Thoracic aorta (tissue), 2 donors: Measurements from ENCODE around the gene MED20. TPM values are rescaled to one million over a fixed set of nuclear protein-coding genes. Genes with fewer than 3 reads are reported as not detected.
A peak's percentile ranks its signal among the peaks of the same experiment; 100 is the strongest.

Source experiments
- ATAC-seq: fragments of 150-250 bp; one replicate; pipeline ENCODE4 v1.8.0; 2017; ENCODE audit warnings: low read depth; ENCODE audit not compliant: insufficient number of reproducible peaks, low FRiP score
- DNase-seq: peaks from one replicate; pipeline ENCODE4 v3.0.0-alpha.2; 2020; ENCODE audit warnings: low spot score
- H3K27ac ChIP-seq, 2 donors: fragments of 200-600 bp; sonication (generic); 1 replicate in 1 of 2; 2 replicates in 1 of 2; pipeline ENCODE4 v1.5.1; 2016; ENCODE audit warnings: mild to moderate bottlenecking in 2 of 2, moderate library complexity in 2 of 2
- H3K27me3 ChIP-seq: fragments of 200-600 bp; sonication (generic); replicated peaks from 2 replicates; pipeline ENCODE4 v1.6.0; 2016; ENCODE audit warnings: mild to moderate bottlenecking; ENCODE audit not compliant: insufficient read depth
- H3K36me3 ChIP-seq: fragments of 200-600 bp; sonication (generic); one replicate; pipeline ENCODE4 v1.5.1; 2016
- H3K4me1 ChIP-seq, 2 donors: fragments of 200-600 bp; sonication (generic); 1 replicate in 1 of 2; 2 replicates in 1 of 2; pipeline versions ENCODE4 v1.5.1 to v1.6.0; 2016; ENCODE audit warnings: low read depth in 2 of 2, mild to moderate bottlenecking in 1 of 2; ENCODE audit not compliant: control insufficient read depth in 1 of 2
- H3K4me3 ChIP-seq: fragments of 200-600 bp; sonication (generic); 2 replicates; pipeline ENCODE4 v1.5.1; 2016; ENCODE audit warnings: mild to moderate bottlenecking
- H3K9me3 ChIP-seq: fragments of 200-600 bp; sonication (generic); 2 replicates; pipeline ENCODE4 v1.5.1; 2016
- total RNA-seq, 2 donors: library from RNA; depleted of rRNA; stranded (reverse); fragments of >200 nt; gene quantifications; one replicate each; pipeline versions ENCODE4 v1.1.0 to v1.2.3, GENCODE V29; 2016
- TF ChIP-seq, protein P1 (sequence below): fragments of 200-600 bp; sonication (generic); IDR thresholded peaks from one replicate; pipeline ENCODE4 v1.5.1; 2019; ENCODE audit warnings: antibody characterized with exemption

Gene MED20
- total RNA-seq, 2 donors from 2014 or later, result 5.6 to 11.6 TPM

DNA sequence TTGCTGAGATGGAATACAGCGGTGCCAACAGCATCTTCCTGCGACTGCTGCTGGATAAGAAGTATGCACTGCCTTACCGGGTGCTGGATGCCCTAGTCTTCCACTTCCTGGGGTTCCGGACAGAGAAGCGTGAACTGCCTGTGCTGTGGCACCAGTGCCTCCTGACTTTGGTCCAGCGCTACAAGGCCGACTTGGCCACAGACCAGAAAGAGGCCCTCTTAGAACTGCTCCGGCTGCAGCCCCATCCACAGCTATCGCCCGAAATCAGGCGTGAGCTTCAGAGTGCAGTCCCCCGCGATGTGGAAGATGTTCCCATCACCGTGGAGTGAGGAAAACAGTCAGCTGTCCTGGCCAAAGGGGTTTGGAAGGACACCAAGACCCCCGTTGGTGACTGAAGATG, 11.4 kb upstream of the MED20 start:
- TF ChIP-seq, protein P1, sequence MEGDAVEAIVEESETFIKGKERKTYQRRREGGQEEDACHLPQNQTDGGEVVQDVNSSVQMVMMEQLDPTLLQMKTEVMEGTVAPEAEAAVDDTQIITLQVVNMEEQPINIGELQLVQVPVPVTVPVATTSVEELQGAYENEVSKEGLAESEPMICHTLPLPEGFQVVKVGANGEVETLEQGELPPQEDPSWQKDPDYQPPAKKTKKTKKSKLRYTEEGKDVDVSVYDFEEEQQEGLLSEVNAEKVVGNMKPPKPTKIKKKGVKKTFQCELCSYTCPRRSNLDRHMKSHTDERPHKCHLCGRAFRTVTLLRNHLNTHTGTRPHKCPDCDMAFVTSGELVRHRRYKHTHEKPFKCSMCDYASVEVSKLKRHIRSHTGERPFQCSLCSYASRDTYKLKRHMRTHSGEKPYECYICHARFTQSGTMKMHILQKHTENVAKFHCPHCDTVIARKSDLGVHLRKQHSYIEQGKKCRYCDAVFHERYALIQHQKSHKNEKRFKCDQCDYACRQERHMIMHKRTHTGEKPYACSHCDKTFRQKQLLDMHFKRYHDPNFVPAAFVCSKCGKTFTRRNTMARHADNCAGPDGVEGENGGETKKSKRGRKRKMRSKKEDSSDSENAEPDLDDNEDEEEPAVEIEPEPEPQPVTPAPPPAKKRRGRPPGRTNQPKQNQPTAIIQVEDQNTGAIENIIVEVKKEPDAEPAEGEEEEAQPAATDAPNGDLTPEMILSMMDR, result no peak
- Histone ChIP-seq H3K27me3 (no peaks in the 10 kb centered on the region), H3K9me3 (no peaks in the 10 kb centered on the region), H3K36me3 (peaks cover 69% of the 10 kb centered on the region), H3K27ac (no peak overlapping the region), H3K4me1 (peaks cover 6 to 12% of the 10 kb centered on the region in 2 donors), H3K4me3 (no peak overlapping the region)
- ATAC-seq (no peak), DNase-seq (no peak)

DNA sequence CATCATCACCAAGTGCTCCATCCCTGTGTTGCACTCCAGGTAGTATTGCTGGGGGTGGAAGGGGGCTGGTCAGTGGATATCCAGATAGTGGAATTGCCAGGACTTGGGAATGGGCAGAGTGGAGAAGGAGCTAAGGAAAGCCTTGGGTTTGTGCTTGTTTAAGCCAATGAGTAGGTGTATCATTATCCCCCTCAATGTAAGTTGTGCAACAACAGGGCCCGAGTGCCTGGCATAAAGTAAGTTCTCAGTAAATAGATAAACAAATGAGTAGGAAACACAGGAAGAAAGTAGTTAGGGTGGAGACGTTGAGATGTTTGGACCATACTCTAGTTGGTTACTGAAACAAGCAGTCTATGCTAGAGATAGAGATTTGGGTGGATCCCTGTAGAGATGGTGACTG, 10.9 kb upstream of the MED20 start:
- Histone ChIP-seq H3K27me3 (no peaks in the 10 kb centered on the region), H3K4me3 (no peak overlapping the region), H3K36me3 (peaks cover 68% of the 10 kb centered on the region), H3K9me3 (no peaks in the 10 kb centered on the region), H3K27ac (no peak overlapping the region), H3K4me1 (peaks cover 3 to 12% of the 10 kb centered on the region in 2 donors)
- ATAC-seq (no peak), DNase-seq (no peak)
- TF ChIP-seq, protein P1, result no peak

DNA sequence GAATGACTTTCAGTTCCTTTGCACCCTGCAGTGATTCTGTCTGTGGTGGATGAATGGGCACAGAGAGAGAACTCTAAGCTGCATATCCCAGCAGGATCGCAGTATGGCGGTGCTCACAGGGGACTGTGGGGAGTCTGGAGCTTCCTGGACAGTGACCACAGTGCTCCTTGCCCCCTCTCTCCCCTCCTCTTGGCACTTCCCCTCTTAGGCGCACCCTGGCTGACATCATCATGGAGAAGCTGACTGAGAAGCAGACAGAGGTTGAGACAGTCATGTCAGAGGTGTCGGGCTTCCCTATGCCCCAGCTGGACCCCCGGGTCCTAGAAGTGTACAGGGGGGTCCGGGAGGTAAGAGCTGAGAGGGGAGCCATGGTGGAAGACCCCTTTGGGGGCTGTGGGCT, 9.0 kb upstream of the MED20 start:
- Histone ChIP-seq H3K36me3 (peaks cover 55% of the 10 kb centered on the region), H3K4me3 (no peak overlapping the region), H3K27ac (no peak overlapping the region), H3K4me1 (no peaks in the 10 kb centered on the region), H3K27me3 (no peaks in the 10 kb centered on the region), H3K9me3 (no peaks in the 10 kb centered on the region)
- DNase-seq (no peak), ATAC-seq (no peak)
- TF ChIP-seq, protein P1, result no peak

DNA sequence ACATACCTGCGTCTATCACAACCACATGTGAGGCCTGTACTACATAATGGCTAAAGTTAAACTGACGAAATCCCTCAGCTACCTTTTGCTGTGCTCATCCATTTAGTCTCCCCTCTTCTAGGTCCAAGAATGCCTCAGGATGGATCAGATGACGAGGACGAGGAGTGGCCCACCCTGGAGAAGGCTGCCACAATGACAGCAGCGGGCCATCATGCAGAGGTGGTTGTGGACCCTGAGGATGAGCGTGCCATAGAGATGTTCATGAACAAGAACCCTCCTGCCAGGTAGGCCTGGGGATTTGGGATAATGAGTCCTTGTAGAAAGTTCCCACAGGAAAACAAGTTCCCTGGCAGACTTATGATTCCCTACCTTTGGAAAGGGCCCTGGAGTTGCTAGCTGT, 6.3 kb upstream of the MED20 start:
- TF ChIP-seq, protein P1, result no peak
- no peak overlapping the region for H3K4me3 ChIP-seq
- H3K9me3 ChIP-seq, result no peaks in the 10 kb centered on the region
- H3K4me1 ChIP-seq, result peaks cover 9 to 14% of the 10 kb centered on the region in 2 donors
- ATAC-seq (no peak), DNase-seq (no peak)
- no peak overlapping the region for H3K27ac ChIP-seq
- H3K36me3 ChIP-seq, result peaks cover 37% of the 10 kb centered on the region
- no peaks in the 10 kb centered on the region for H3K27me3 ChIP-seq

DNA sequence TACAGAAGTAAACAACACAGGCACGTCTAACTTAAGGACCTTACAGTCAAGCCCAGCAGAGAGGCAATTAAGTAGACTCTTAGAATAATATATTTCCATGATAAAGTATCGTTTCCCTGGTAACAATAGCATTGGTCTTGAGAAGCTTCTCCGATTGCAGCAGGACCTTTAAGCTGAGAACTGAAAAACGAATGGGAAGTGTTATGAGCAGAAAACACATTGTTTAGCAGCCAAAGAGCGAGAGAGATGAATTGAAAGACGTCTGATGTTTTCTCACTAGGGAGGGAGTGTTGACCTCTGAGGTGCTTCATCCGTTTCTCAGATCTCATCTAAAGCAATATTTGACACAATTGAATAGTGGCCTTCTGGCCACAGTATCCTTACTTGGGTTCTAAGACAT, 1.2 kb upstream of the MED20 start:
- ATAC-seq (no peak), DNase-seq (no peak)
- H3K36me3 ChIP-seq, result peaks cover 2% of the 10 kb centered on the region
- TF ChIP-seq, protein P1, result no peak
- H3K4me1 ChIP-seq, result peaks cover 22 to 43% of the 10 kb centered on the region in 2 donors
- peak overlapping the region; percentile 81 for H3K4me3 ChIP-seq
- no peaks in the 10 kb centered on the region for H3K9me3 ChIP-seq
- no peak overlapping the region for H3K27ac ChIP-seq
- H3K27me3 ChIP-seq, result no peaks in the 10 kb centered on the region
